ENCODE measurements around the gene HYAL1.
"Not testable (repeated sequence)": the region's sequence is repeated elsewhere in the genome, so short reads cannot be mapped to it uniquely, and the experiment has no call there.

Gene HYAL1

GRCh38 chr3:50272538-50272910 lies 30.9 kb downstream of the HYAL1 start:
- ATAC-seq (ENCODE audit: low read depth); H3K36me3 Mint-ChIP-seq; DNase-seq (ENCODE audit: low spot score in 2 of 2); H3K9me3 Mint-ChIP-seq; H3K4me3 Mint-ChIP-seq; H3K27ac Mint-ChIP-seq: not testable (repeated sequence)
- H3K4me1 Mint-ChIP-seq, result peaks cover 18% of the 10 kb centered on the region
- peaks cover 24% of the 10 kb centered on the region for H3K27me3 Mint-ChIP-seq

GRCh38 chr3:50271314-50271936 lies 31.9 kb downstream of the HYAL1 start:
- H3K36me3 Mint-ChIP-seq, result no peaks in the 10 kb centered on the region
- H3K27me3 Mint-ChIP-seq, result peaks cover 24% of the 10 kb centered on the region
- peaks cover 18% of the 10 kb centered on the region for H3K4me1 Mint-ChIP-seq
- ATAC-seq (ENCODE audit: low read depth), result no peak
- no peak for DNase-seq (ENCODE audit: low spot score in 2 of 2)
- no peaks in the 10 kb centered on the region for H3K9me3 Mint-ChIP-seq
- H3K4me3 Mint-ChIP-seq, result no peak overlapping the region
- H3K27ac Mint-ChIP-seq, result no peak overlapping the region

- peaks cover 17% of the 10 kb centered on the region for H3K4me1 Mint-ChIP-seq
- H3K36me3 Mint-ChIP-seq, result no peaks in the 10 kb centered on the region
- ATAC-seq (ENCODE audit: low read depth) (no peak), DNase-seq (ENCODE audit: low spot score in 2 of 2) (no peak)
- peaks cover 20% of the 10 kb centered on the region for H3K27me3 Mint-ChIP-seq
- H3K27ac Mint-ChIP-seq, result no peak overlapping the region
- H3K4me3 Mint-ChIP-seq, result no peak overlapping the region
- H3K9me3 Mint-ChIP-seq, result no peaks in the 10 kb centered on the region
Measured at GRCh38 chr3:50270422-50271224, 32.8 kb downstream of the HYAL1 start.

GRCh38 chr3:50269977-50270413 lies 33.4 kb downstream of the HYAL1 start:
- ATAC-seq (ENCODE audit: low read depth) (no peak), DNase-seq (ENCODE audit: low spot score in 2 of 2) (no peak)
- no peaks in the 10 kb centered on the region for H3K9me3 Mint-ChIP-seq
- H3K27me3 Mint-ChIP-seq, result peaks cover 17% of the 10 kb centered on the region
- H3K4me3 Mint-ChIP-seq, result no peak overlapping the region
- H3K4me1 Mint-ChIP-seq, result peaks cover 14% of the 10 kb centered on the region
- no peak overlapping the region for H3K27ac Mint-ChIP-seq
- no peaks in the 10 kb centered on the region for H3K36me3 Mint-ChIP-seq

GRCh38 chr3:50269460-50269859 lies 33.9 kb downstream of the HYAL1 start:
- DNase-seq (ENCODE audit: low spot score in 2 of 2) (no peak), ATAC-seq (ENCODE audit: low read depth) (no peak)
- H3K4me3 Mint-ChIP-seq, result no peak overlapping the region
- no peaks in the 10 kb centered on the region for H3K9me3 Mint-ChIP-seq
- peaks cover 12% of the 10 kb centered on the region for H3K4me1 Mint-ChIP-seq
- H3K36me3 Mint-ChIP-seq, result no peaks in the 10 kb centered on the region
- H3K27me3 Mint-ChIP-seq, result peaks cover 15% of the 10 kb centered on the region
- H3K27ac Mint-ChIP-seq, result no peak overlapping the region

GRCh38 chr3:50268703-50269451 lies 34.5 kb downstream of the HYAL1 start, which contains the start of gene SEMA3B:
Gene SEMA3B (plus strand): TSS chr3:50269147. CDS start chr3:50269241, 94 bp downstream.
- no peak for DNase-seq (ENCODE audit: low spot score in 2 of 2)
- Mint-ChIP-seq H3K4me1 (peaks cover 7% of the 10 kb centered on the region), H3K36me3 (no peaks in the 10 kb centered on the region), H3K4me3 (no peak within 1 kb of the TSS), H3K27ac (no peak within 1 kb of the TSS), H3K9me3 (no peaks in the 10 kb centered on the region), H3K27me3 (peaks cover 11% of the 10 kb centered on the region)
- ATAC-seq (ENCODE audit: low read depth), result no peak

GRCh38 chr3:50268276-50268675 lies 35.1 kb downstream of the HYAL1 start:
- DNase-seq (ENCODE audit: low spot score in 2 of 2) (no peak), ATAC-seq (ENCODE audit: low read depth) (no peak)
- H3K27me3 Mint-ChIP-seq, result peaks cover 11% of the 10 kb centered on the region
- H3K36me3 Mint-ChIP-seq, result no peaks in the 10 kb centered on the region
- H3K4me3 Mint-ChIP-seq, result no peak overlapping the region
- H3K27ac Mint-ChIP-seq, result no peak overlapping the region
- H3K4me1 Mint-ChIP-seq, result peaks cover 7% of the 10 kb centered on the region
- no peaks in the 10 kb centered on the region for H3K9me3 Mint-ChIP-seq

GRCh38 chr3:50267280-50267913 lies 36.0 kb downstream of the HYAL1 start:
- ATAC-seq (ENCODE audit: low read depth), result no peak
- peaks cover 7% of the 10 kb centered on the region for H3K27me3 Mint-ChIP-seq
- DNase-seq (ENCODE audit: low spot score in 2 of 2), result no peak
- no peaks in the 10 kb centered on the region for H3K9me3 Mint-ChIP-seq
- H3K27ac Mint-ChIP-seq, result no peak overlapping the region
- peaks cover 3% of the 10 kb centered on the region for H3K4me1 Mint-ChIP-seq
- H3K36me3 Mint-ChIP-seq, result no peaks in the 10 kb centered on the region
- no peak overlapping the region for H3K4me3 Mint-ChIP-seq

GRCh38 chr3:50266836-50267235 lies 36.5 kb downstream of the HYAL1 start:
- Mint-ChIP-seq H3K4me3 (no peak overlapping the region), H3K4me1 (peaks cover 3% of the 10 kb centered on the region), H3K27me3 (peaks cover 7% of the 10 kb centered on the region), H3K27ac (no peak overlapping the region), H3K9me3 (no peaks in the 10 kb centered on the region), H3K36me3 (no peaks in the 10 kb centered on the region)
- ATAC-seq (ENCODE audit: low read depth) (no peak), DNase-seq (ENCODE audit: low spot score in 2 of 2) (no peak)

- H3K36me3 Mint-ChIP-seq, result no peaks in the 10 kb centered on the region
- H3K27me3 Mint-ChIP-seq, result peaks cover 7% of the 10 kb centered on the region
- H3K27ac Mint-ChIP-seq, result no peak overlapping the region
- H3K4me1 Mint-ChIP-seq, result peaks cover 3% of the 10 kb centered on the region
- H3K4me3 Mint-ChIP-seq, result no peak overlapping the region
- ATAC-seq (ENCODE audit: low read depth) (no peak), DNase-seq (ENCODE audit: low spot score in 2 of 2) (no peak)
- H3K9me3 Mint-ChIP-seq, result no peaks in the 10 kb centered on the region
Measured at GRCh38 chr3:50266017-50266416, 37.4 kb downstream of the HYAL1 start.

GRCh38 chr3:50265571-50265970 lies 37.8 kb downstream of the HYAL1 start:
- Mint-ChIP-seq H3K27me3 (peaks cover 7% of the 10 kb centered on the region), H3K4me1 (peaks cover 3% of the 10 kb centered on the region), H3K36me3 (no peaks in the 10 kb centered on the region), H3K9me3 (no peaks in the 10 kb centered on the region), H3K4me3 (no peak overlapping the region), H3K27ac (no peak overlapping the region)
- no peak for DNase-seq (ENCODE audit: low spot score in 2 of 2)
- no peak for ATAC-seq (ENCODE audit: low read depth)

- H3K9me3 Mint-ChIP-seq, result no peaks in the 10 kb centered on the region
- H3K4me3 Mint-ChIP-seq, result no peak overlapping the region
- no peaks in the 10 kb centered on the region for H3K36me3 Mint-ChIP-seq
- ATAC-seq (ENCODE audit: low read depth) (no peak), DNase-seq (ENCODE audit: low spot score in 2 of 2) (no peak)
- peaks cover 3% of the 10 kb centered on the region for H3K4me1 Mint-ChIP-seq
- H3K27ac Mint-ChIP-seq, result no peak overlapping the region
- H3K27me3 Mint-ChIP-seq, result peaks cover 7% of the 10 kb centered on the region
Measured at GRCh38 chr3:50264964-50265485, 38.3 kb downstream of the HYAL1 start.

GRCh38 chr3:50264383-50264963 lies 38.9 kb downstream of the HYAL1 start:
- no peak overlapping the region for H3K27ac Mint-ChIP-seq
- peaks cover 5% of the 10 kb centered on the region for H3K4me1 Mint-ChIP-seq
- no peaks in the 10 kb centered on the region for H3K36me3 Mint-ChIP-seq
- DNase-seq (ENCODE audit: low spot score in 2 of 2) (no peak), ATAC-seq (ENCODE audit: low read depth) (no peak)
- H3K9me3 Mint-ChIP-seq, result no peaks in the 10 kb centered on the region
- no peak overlapping the region for H3K4me3 Mint-ChIP-seq
- peaks cover 5% of the 10 kb centered on the region for H3K27me3 Mint-ChIP-seq
